Skin of body (tissue), 1 donor: Measurements from ENCODE around the gene TMEM186. TPM values are rescaled to one million over a fixed set of nuclear protein-coding genes. Genes with fewer than 3 reads are reported as not detected.

ENCODE experiments used
- total RNA-seq: library from RNA; depleted of rRNA; stranded (reverse); fragments of >200 nt; gene quantifications from one replicate; pipeline ENCODE4 v1.2.3, GENCODE V29; 2014

The TMEM186 gene
- total RNA-seq, 1 donor from 2014 or later, result 4.5 TPM

Other genes with a start within 250 kb of the TMEM186 start
- gene TMEM114, start 207.1 kb downstream of the TMEM186 start, total RNA-seq, result not detected
- 26.9 TPM for gene METTL22, start 175.9 kb downstream of the TMEM186 start, total RNA-seq
- 5.8 TPM for gene ABAT, start 123.0 kb downstream of the TMEM186 start, total RNA-seq
- gene PMM2, start 200 bp upstream of the TMEM186 start, total RNA-seq, result 28.8 TPM
- gene CARHSP1, start 71.4 kb upstream of the TMEM186 start, total RNA-seq, result 34.9 TPM
- gene LITAFD, start 84.7 kb upstream of the TMEM186 start, total RNA-seq, result not detected
- gene USP7, start 166.3 kb upstream of the TMEM186 start, total RNA-seq, result 96.4 TPM